Measurements from ENCODE around the gene WNT6. TPM values are rescaled to one million over a fixed set of nuclear protein-coding genes. Genes with fewer than 3 reads are reported as not detected.

The WNT6 gene
- total RNA-seq, 2 donors from 2014 or later: 1.8 to 2.4 TPM

- H3K9me3 ChIP-seq: no peaks in the 10 kb centered on the region
- H3K27ac ChIP-seq: no peak overlapping the region
- H3K36me3 ChIP-seq: no peaks in the 10 kb centered on the region
- H3K27me3 ChIP-seq: peaks cover 17% of the 10 kb centered on the region in 2 donors
- DNase-seq (ENCODE audit: low spot score): no peak
- peak overlapping the region in 1 of 2 donors; percentile 47 for H3K4me3 ChIP-seq
- TF ChIP-seq CTCF (IDR thresholded peaks at IDR 0.05): no peak
- peaks cover 0 to 38% of the 10 kb centered on the region in 2 donors for H3K4me1 ChIP-seq
Observed at GRCh38 chr2:218893349-218894150, 33.9 kb downstream of the WNT6 start.

GRCh38 chr2:218894151-218894879 lies 34.7 kb downstream of the WNT6 start:
- Histone ChIP-seq H3K9me3 (no peaks in the 10 kb centered on the region), H3K4me3 (no peak overlapping the region), H3K4me1 (peaks cover 0 to 41% of the 10 kb centered on the region in 2 donors), H3K27ac (no peak overlapping the region), H3K36me3 (no peaks in the 10 kb centered on the region), H3K27me3 (peaks cover 17 to 20% of the 10 kb centered on the region in 2 donors)
- no peak for DNase-seq (ENCODE audit: low spot score)
- TF ChIP-seq CTCF (IDR thresholded peaks at IDR 0.05): no peak

GRCh38 chr2:218894880-218895157 lies 35.2 kb downstream of the WNT6 start:
- H3K4me3 ChIP-seq: no peak overlapping the region
- TF ChIP-seq CTCF (IDR thresholded peaks at IDR 0.05): no peak
- H3K27ac ChIP-seq: no peak overlapping the region
- no peaks in the 10 kb centered on the region for H3K36me3 ChIP-seq
- H3K4me1 ChIP-seq: peaks cover 0 to 41% of the 10 kb centered on the region in 2 donors
- DNase-seq (ENCODE audit: low spot score): no peak
- peaks cover 17 to 25% of the 10 kb centered on the region in 2 donors for H3K27me3 ChIP-seq
- no peaks in the 10 kb centered on the region for H3K9me3 ChIP-seq

- Histone ChIP-seq H3K9me3 (no peaks in the 10 kb centered on the region), H3K4me1 (peaks cover 0 to 41% of the 10 kb centered on the region in 2 donors), H3K36me3 (no peaks in the 10 kb centered on the region), H3K27ac (no peak overlapping the region), H3K4me3 (no peak overlapping the region), H3K27me3 (peaks cover 17 to 27% of the 10 kb centered on the region in 2 donors)
- TF ChIP-seq CTCF (IDR thresholded peaks at IDR 0.05): no peak
- no peak for DNase-seq (ENCODE audit: low spot score)
Observed at GRCh38 chr2:218895326-218895725, 35.7 kb downstream of the WNT6 start.

- TF ChIP-seq CTCF (IDR thresholded peaks at IDR 0.05): no peak
- peaks cover 0 to 41% of the 10 kb centered on the region in 2 donors for H3K4me1 ChIP-seq
Observed at GRCh38 chr2:218895759-218896500, 36.3 kb downstream of the WNT6 start.

More at GRCh38 chr2:218895759-218896500, 36.3 kb downstream of the WNT6 start:
- H3K4me3 ChIP-seq: no peak overlapping the region
- peaks cover 17 to 32% of the 10 kb centered on the region in 2 donors for H3K27me3 ChIP-seq
- H3K9me3 ChIP-seq: no peaks in the 10 kb centered on the region
- peak; percentile 54 for DNase-seq (ENCODE audit: low spot score)
- no peaks in the 10 kb centered on the region for H3K36me3 ChIP-seq
- H3K27ac ChIP-seq: no peak overlapping the region
